GM12892 (cell line): ENCODE measurements around the gene NECTIN4.

Experiments used
- POLR2A ChIP-seq: IDR thresholded peaks from 2 replicates; pipeline ENCODE4 v1.6.1; 2011; ENCODE audit warnings: low read depth, low read length, control low read depth
- POLR2AphosphoS5 ChIP-seq: IDR thresholded peaks from 2 replicates; pipeline ENCODE4 v1.6.1; 2011; ENCODE audit warnings: low read depth, low read length, control low read depth
- TAF1 ChIP-seq: IDR thresholded peaks from 2 replicates; pipeline ENCODE4 v1.6.1; 2011; ENCODE audit warnings: low read depth, mild to moderate bottlenecking, control low read depth, low read length, borderline replicate concordance

DNA sequence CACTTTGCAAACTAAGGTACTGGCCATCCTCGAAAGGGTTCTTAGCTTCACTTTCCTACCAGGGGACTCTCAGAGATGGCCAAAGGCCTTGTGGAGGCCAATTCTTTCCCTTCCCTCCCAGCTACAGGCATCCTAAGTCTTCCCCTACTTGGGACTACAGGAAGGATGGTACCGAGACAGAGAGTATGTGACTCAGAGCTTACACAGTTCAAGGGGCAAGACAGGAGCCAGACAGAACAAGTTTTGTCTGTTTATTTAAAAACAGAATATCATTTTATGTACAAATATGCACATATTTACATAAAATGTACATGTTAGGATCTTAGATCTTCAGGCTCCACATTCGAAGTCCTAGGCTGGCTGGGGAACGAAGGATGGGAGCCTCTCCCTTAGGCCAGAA lies 18.6 kb downstream of the NECTIN4 start:
- no peak for TF ChIP-seq POLR2A
- no peak for TF ChIP-seq POLR2AphosphoS5
- no peak for TF ChIP-seq TAF1
